HG02870 (cell line): ENCODE data around the gene PLIN4.
"Not testable (repeated sequence)": the region's sequence is repeated elsewhere in the genome, so short reads cannot be mapped to it uniquely, and the experiment has no call there.

Experiments used
- ATAC-seq: cut with Tn5 transposase; IDR thresholded peaks from one replicate; pipeline ENCODE4 v1.9.1; 2021; ENCODE audit warnings: mild to moderate bottlenecking, moderate library complexity; ENCODE audit not compliant: unreplicated experiment

PLIN4 gene

DNA sequence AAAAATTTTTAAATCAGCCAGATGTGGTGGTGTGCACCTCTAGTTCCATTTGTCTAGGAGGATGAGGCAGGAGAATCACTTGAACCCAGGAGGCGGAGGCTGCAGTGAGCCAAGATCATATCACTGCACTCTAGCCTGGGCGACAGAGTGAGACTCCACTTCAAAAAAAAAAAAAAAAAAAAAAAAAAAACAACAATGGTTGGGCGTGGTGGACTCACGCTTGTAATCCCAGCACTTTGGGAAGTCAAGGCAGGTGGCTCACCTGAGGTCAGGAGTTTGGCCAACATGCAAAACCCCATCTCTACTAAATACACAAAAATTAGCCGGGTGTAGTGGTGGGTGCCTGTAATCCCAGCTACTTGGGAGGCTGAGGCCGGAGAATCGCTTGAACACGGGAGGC is 9.1 kb upstream of the PLIN4 start:
- ATAC-seq: not testable (repeated sequence)

DNA sequence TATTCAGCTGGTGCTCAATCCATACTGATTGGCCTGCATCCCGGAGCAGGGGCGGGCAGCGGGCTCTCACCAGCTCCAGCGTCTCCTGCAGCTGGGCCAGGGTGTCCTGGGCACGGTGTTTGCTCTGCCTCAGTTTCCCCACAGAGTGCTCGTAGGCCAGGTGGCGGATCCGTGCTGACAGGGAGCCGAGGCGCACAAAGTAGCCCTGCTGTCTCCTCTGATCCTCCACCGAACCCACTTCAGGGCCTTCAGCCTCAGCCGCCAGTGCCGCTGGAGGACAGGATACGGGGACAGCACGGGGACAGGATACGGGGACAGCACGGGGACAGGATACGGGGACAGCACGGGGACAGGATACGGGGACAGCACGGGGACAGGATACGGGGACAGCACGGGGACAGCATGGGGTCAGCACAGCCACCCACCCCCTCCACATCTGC is 7.3 kb upstream of the PLIN4 start:
- ATAC-seq: no peak

DNA sequence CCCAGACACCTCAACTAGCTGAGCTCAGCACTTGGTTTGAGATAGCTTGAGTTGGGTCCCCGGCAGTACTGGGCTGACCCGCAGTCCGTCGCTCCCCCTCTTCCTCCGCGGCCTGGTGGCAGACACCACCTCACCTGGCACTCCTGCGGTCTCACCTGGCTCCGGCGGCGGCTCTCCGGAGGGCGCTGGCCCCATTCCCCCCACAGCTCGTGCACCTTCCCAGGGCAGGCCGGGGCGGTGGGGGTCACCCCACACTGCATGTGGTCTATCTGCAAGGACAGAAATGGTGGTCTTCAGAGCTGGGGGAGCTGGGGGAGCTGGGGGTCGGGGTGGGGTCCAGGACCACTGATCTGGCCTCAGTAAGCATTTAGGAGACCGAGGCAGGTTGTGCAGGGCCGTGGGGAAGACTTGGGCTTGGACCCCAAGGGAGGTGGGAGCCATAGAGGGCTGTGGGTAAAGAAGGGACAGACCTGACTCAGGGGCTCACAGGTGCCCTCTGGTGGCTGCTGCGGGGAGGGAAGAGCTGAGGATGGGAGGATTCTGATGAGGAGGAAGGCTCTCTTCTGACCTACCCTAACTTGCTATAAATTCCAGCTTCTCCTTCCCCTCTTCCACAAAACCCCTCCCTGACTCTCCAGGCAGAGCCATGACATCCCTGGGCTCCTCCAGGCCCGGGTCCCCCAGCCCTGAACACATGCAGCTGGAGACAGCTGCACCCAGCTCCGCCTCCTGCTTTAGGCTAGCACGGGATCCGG is 6.7 kb upstream of the PLIN4 start:
- no peak for ATAC-seq

DNA sequence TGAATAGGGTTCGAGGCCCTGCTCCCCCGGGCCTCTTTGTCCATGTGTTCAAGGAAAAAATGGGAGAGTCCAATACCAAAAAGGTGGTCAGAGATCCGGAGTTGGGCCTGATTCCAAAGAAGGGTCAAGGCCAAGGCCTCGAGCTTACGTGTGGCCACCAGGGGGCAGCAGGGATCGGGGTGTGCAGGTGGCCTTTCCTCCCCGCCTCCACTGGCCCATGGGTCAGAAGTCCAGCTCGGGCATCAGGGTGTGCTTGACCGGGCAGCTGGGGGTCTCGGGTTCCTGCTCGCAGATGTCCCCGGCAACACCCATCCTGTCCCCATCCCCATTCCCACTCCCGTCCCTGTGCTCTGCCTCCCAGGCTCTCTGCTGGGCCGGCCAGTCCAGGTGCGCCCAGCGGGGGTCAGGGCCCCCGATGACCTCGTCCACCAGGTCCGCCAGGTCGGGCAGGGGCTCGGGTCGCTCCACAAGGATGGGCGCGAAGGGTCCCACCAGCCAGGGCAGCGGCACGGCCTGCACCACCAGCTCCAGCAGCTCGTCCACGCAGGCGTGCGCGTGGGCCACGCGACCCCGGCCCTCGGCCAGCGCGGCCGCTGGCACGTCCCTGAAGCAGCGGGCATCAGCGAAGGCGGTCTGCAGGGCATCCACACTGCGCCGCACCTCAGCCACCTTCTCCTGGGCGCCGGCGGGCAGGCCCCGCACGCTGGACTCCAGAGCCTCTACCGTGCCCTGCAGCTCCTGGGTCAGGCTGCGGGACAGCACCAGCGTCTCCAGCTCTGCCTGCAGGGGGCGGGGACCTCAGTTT is 5.2 kb upstream of the PLIN4 start:
- no peak for ATAC-seq

DNA sequence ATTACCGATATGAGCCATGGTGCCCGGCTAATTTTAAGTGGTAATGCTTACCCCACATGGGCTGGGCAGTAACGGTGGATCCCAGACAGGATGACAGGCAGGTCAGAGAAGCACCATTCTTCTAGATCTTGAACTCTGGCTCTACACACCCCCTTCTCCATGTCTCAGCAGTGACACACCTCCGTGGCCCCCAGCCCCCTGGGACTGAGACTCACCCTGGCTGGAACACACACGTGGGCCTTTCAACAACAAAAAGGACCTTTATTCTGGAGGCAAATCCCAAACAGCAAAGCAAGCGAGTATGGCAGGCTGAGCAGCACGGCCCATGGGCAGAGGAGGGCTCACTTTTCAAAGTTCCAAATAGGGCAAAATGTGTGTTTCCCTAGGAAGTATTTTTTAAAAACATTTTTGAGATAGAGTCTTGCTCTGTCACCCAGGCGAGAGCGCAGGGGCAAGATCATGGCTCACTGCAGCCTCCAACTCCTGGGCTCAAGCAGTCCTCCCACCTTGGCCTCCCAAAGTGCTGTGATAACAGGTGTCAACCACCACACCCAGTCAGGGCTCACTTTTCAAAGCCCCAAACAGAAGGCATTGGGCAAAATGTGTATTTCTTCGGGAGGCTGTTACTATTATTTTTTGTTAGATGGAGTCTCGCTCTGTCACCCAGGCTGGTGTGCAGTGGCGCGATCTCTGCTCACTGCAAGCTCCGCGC is 4.2 kb upstream of the PLIN4 start:
- ATAC-seq: no peak

DNA sequence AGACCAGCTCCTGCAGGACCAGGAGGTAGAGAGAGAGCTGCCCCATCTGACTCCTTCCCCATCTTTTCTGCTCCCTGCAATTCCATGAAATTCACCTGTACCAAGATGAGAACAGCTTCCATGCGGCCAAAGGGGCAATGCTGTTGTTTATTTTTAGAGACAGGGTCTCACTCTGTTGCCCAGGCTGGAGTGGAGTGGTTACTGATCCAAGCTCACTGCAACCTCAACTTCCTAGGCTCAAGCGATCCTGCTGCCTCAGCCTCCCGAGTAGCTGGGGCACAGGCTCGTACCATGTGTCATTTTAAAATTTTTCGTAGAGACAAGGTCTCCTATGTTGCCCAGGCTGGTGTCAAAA is 3.6 kb upstream of the PLIN4 start:
- ATAC-seq: no peak

DNA sequence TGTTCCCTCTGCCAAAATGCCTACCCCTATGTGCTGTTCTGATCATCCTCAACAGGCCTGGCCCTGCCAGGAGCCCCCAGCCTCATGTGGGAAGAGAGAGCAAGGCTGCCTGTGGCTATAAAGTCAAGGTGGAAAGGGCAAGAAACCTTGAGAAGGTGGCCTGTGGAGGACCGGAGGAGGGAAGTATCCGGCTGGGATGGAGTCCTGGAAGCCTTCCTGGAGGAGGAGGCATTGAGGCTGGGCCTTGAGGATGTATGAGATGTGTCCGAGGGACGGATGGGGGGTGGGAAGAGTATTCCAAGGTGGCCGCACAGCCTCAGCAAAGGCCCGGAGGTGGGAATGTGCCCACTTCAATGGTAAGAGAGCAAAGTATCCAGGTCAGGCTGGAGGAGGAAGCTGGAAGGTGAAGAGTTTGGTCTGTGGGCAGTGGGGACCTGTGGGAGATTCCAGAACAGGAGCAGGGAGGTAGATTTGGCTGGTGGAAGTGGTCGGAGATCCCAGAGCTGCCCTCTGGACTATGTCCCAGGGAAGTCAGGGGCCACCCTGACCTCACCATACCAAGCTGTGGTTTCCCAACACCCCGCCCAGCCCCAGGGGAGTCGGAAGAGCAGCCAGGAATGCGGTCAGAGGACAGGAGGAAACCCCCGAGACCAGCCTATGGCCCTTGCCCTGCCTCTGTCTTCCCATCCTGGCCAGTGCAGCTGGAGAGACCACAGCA is 3.0 kb upstream of the PLIN4 start:
- no peak for ATAC-seq

DNA sequence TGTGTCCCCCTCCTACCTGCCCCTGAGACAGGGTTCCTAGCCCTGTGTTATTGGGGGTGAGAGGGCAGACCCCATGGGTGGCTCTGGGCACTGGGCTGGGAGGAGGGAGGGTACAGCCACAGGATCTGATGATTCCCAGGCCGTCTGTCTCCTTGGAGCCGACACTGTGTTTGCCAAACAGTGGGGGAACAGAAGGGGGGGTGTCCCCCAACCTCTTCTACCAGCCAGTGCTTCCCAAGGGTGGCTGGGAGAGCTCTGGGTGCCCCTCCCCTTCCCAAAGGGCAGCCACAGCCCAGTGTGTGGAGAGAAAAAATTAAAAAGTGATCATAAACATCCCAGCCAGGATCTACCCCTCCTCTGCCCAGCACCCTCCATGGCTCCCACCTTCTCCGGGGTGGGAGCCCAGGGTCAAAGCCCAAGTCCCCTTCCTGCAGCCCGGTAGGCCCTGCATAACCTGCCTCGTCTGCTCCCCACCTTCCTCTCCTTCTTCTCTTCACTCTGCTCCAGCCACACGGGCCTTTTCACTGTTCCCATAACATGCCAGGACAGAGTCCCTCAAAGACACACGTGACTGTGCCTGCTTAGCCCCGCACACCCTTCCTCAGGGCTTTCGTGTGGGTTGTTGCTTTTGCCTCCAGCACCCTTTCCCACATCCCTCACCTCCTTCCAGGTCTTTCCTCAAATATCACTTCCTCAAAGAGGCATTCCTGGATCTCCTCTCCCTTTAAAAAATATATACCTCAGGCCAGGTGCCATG is 1.4 kb upstream of the PLIN4 start:
- no peak for ATAC-seq

DNA sequence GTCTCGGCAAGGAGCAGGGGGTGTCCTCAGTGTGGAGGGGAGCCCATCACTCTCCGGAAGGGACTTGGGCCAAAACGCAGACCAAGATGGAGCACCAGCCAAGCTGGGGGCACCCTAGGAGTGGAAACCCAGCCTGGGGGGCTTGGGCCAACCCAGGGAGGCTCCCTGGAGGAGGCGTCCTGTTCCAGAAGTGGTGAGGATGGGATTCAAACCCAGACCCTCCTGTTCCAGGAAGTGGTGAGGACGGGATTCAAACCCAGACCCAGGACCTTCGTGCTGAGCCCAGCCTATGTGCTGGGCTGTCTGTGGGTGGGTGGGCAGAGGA is 848 bp upstream of the PLIN4 start:
- ATAC-seq: no peak

DNA sequence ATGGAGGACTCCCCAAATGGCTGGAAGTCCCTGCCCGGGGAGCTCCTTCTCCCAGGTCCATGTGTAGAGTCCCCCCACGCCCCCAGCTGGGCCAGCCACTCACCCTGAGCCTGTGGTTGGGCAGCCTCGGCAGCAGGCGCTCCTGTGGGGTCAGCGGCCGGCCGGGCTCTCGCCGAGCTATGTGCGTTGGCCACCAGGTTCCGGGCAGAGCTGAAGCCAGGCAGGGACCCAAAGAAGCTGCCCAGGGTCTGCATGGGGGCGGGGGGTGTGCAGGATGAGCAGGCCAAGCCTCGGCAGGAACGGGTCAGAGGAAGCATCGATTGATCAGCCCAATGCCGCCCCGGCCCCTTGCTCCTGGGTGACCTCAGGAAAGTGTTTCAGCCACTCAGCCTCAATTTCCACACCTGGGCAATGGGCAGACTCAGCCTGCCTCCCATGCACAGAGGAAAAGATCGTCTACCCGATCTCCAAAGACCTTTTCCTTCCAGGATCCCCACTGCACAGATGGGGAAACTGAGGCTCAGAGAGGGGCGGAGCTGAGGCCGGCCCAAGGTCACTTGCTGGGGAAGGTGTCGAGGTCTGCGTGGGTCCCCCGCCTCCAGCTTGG is 732 bp downstream of the PLIN4 start:
- ATAC-seq: no peak

DNA sequence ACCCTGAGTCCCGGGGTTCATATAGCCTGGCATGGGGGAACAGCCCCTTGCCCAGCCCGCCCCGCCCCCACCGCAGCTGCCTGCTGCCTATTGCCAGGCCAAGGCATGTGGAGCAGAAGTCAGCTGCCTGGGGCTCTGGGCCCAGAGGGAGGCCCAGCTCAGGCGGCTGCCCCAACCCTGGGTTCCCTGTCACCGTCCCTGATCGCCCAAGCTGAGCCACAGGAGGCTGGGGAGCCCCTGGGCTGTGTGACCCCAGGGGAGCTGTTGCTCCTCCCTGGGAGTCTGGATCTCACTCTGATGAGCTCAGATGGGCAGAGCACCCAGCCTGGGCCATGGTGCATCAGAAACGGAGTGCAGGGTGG is 1.4 kb downstream of the PLIN4 start:
- no peak for ATAC-seq

DNA sequence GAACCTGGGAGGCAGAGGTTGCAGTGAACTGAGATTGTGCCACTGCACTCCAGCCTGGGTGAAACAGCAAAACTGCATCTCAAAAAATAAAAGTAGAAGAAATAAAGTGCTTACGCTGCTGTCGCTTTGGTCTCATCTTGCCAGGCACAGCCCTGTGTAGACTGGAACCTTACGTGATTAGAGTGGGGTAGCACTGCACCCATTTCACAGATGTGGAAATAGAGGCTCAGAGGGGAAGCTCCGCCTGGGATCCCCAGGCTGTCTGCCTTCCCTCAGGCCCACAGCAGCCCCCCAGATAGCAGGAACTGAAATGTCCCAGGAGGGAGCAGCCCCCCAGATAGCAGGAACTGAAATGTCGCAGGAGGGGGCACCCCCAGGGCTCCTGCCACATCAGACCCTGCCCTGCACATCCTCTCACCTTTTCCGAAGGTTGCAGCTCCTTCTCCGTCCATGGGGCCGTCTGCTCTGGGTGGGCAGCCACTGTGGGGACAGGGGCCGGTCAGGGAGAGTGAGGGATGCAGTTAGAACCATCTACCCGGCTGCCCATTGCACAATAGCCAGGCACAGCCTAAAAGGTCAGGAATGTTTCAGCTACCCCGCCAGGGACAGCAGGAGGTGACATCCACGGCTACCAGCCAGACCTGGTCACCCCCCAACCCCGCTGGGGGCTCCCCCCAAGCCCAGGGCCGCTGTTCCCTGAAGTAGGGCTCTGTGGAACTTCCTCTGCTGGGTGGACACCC is 1.9 kb downstream of the PLIN4 start:
- no peak for ATAC-seq

DNA sequence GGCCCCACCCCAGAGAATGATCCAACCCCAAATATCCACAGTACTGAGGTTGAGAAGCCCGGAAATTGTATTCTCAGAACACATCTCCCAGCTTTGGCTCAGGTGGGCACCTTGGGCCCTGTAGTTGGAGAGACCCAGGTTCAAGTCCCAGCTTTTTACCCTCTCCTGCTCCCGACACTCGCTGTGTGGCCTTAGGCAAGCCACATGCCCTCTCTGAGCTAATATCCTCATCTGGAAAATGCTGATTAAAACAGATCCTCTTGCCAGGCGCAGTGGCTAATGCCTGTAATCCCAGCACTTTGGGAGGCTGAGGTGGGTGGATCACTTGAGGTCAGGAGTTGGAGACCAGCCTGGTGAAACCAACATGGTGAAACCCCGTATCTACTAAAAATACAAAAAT is 2.6 kb downstream of the PLIN4 start:
- no peak for ATAC-seq

DNA sequence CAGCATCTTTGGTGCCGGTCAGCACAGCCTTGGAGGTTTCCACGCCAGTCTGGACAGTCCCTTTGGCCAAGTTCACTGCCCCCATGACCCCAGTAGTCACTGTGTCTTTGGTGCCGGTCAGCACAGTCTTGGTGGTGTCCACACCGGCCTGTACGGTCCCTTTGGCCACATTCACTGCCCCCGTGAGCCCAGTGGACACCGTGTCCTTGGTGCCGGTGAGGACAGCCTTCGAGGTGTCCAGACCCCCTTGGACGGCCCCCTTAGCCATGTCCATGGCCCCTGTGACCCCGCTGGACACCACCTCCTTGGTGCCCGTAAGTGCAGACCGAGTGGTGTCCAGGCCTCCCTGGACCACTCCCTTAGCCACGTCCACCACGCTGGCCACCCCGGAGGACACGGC is 5.0 kb downstream of the PLIN4 start:
- ATAC-seq: no peak

DNA sequence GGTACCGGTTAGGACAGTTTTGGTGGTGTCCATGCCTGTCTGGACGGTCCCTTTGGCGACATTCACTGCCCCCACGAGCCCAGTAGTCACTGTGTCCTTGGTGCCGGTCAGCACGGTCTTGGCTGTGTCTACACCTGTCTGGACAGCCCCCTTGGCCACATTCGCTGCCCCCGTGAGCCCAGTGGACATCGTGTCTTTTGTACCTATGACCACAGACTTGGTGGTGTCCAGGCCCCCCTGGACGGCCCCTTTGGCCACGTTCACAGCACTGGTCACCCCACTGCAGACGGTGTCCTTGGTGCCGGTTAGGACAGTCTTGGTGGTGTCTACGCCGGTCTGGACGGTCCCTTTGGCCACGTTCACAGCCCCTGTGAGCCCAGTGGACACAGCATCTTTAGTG is 6.2 kb downstream of the PLIN4 start:
- ATAC-seq: no peak

DNA sequence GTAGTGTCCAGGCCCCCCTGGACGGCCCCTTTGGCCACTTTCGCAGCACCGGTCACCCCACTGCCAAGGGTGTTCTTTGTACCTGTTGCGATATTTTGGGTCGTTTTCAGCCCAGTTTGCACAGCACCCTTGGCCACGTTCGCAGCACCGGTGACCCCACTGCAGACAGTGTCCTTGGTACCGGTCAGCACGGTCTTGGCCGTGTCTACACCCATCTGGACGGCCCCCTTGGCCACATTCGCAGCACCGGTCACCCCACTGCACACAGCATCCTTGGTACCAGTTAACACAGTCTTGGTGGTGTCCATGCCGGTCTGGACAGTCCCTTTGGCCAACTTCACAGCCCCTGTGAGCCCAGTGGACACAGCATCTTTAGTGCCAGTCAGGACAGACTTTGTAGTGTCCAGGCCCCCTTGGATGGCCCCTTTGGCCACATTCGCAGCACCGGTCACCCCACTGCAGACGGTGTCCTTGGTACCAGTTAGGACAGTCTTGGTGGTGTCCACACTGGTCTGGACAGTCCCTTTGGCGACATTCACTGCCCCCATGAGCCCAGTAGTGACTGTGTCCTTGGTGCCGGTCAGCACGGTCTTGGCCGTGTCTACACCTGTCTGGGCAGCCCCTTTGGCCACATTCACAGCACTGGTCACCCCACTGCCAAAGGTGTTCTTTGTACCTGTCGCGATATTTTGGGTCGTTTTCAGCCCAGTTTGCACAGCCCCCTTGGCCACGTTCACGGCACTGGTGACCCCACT is 6.8 kb downstream of the PLIN4 start:
- no peak for ATAC-seq

DNA sequence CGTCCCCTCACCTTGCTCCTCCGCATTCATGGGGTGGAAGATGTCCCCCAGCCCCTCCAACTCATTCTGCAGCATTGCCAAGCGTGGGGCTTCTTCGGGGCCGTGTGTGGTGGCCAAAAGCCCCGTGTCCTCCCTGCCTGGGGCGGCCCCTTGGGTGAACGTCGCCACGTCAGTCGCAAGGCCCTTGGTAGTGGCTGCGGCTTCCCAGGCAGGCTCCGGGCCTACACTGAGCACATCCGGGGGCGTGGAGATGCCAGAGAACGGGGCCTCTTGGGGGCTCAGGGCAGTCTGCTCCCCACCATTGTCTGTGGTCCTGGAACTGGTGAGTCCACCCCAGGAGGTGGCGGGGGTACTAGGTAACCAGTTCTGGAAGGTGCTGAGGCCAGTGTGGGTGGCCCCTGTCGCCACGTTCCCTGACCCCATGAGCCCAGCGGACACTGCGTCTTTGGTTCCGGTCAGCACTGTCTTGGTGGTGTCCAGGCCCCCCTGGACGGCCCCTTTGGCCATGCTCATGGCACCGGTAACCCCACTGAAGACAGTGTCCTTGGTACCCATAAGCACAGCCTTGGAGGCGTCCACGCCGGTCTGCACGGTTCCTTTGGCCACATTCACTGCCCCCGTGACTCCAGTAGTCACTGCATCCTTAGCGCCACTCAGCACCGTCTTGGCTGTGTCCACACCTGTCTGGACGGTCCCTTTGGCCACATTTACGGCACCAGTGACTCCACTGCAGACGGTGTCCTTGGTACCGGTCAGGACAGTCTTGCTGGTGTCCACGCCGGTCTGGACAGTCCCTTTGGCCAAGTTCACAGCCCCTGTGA is 7.6 kb downstream of the PLIN4 start:
- no peak for ATAC-seq

DNA sequence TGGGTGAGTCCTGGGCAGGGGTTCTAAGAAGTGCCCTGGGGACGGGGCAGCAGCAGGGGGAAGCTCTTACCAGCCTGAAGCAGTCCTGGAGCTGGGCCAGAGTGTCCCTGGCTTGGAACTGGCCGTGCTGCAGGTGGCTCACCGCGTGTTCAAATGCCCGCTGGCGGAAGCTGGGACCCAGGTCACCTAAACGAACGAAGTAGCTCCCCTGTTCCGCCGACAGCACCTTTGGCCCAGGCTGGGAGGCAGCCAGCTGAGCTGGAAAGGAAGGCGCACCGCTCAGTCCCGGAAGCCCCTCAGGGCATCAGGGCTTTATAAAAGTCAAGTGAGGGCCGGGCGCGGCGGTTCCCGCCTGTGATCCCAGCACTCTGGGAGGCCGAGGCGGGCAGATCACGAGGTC is 9.6 kb downstream of the PLIN4 start:
- no peak for ATAC-seq
